Gastrocnemius medialis (tissue), 4 donors: ENCODE results near the gene GMPPA.

Experiments
- CTCF ChIP-seq, 5 experiments: fragments of 450-650 bp in 3 of 5; fragments of 200-600 bp in 2 of 5; sonication (generic) in 2 of 5; IDR thresholded peaks in 4 of 5; conservative IDR thresholded peaks in 1 of 5; 1 replicate in 4 of 5; 2 replicates in 1 of 5; pipeline ENCODE4 v1.5.1; 2016 to 2019; ENCODE audit warnings: antibody characterized with exemption in 5 of 5, mild to moderate bottlenecking in 3 of 5, moderate library complexity in 3 of 5
- POLR2A ChIP-seq, 2 donors: fragments of 450-650 bp; IDR thresholded peaks; one replicate each; pipeline ENCODE4 v1.6.1; 2017; ENCODE audit warnings: antibody characterized with exemption in 2 of 2, mild to moderate bottlenecking in 2 of 2, moderate library complexity in 2 of 2

GRCh38 chr2:219510512-219511135, 11.9 kb downstream of the GMPPA start:
- TF ChIP-seq CTCF (IDR thresholded peaks at IDR 0.05 in 4 of 5, conservative IDR thresholded peaks at IDR 0.05 in 1 of 5) (no peak), POLR2A (IDR thresholded peaks at IDR 0.05) (no peak)
